ENCODE measurements around the gene RGS19.

Gene RGS19

GRCh38 chr20:64076061-64076997 lies 3.0 kb downstream of the RGS19 start:
- DNase-seq = no peak

- no peak for DNase-seq
Measured at GRCh38 chr20:64075556-64075955, 3.8 kb downstream of the RGS19 start.

GRCh38 chr20:64074963-64075362 lies 4.4 kb downstream of the RGS19 start:
- DNase-seq = no peak

- DNase-seq = no peak
Measured at GRCh38 chr20:64074184-64074789, 5.0 kb downstream of the RGS19 start.

- no peak for DNase-seq
Measured at GRCh38 chr20:64073476-64074183, 5.7 kb downstream of the RGS19 start.

- DNase-seq = no peak
Measured at GRCh38 chr20:64072498-64073063, 6.7 kb downstream of the RGS19 start.

- no peak for DNase-seq
Measured at GRCh38 chr20:64071341-64072332, 7.7 kb downstream of the RGS19 start.

- no peak for DNase-seq
Measured at GRCh38 chr20:64070244-64070993, 8.9 kb downstream of the RGS19 start.

- no peak for DNase-seq
Measured at GRCh38 chr20:64069614-64070243, 9.6 kb downstream of the RGS19 start.

- no peak for DNase-seq
Measured at GRCh38 chr20:64069209-64069613, 10.1 kb downstream of the RGS19 start.

GRCh38 chr20:64068386-64069208 lies 10.7 kb downstream of the RGS19 start:
- no peak for DNase-seq

- no peak for DNase-seq
Measured at GRCh38 chr20:64067733-64068307, 11.5 kb downstream of the RGS19 start.

GRCh38 chr20:64067005-64067632 lies 12.2 kb downstream of the RGS19 start:
- DNase-seq = no peak

GRCh38 chr20:64065974-64066343 lies 13.4 kb downstream of the RGS19 start:
- no peak for DNase-seq

- DNase-seq = no peak
Measured at GRCh38 chr20:64065062-64065973, 14.0 kb downstream of the RGS19 start.

GRCh38 chr20:64064145-64064698 lies 15.1 kb downstream of the RGS19 start:
- DNase-seq = no peak

- DNase-seq = no peak
Measured at GRCh38 chr20:64063389-64064144, 15.8 kb downstream of the RGS19 start.

Data from NCI-H187 treated with DMSO at 0.1 percent for 48 hours (cell line).